H1 (cell line): Measurements from ENCODE around the gene CWC27. TPM values are rescaled to one million over a fixed set of nuclear protein-coding genes. Genes with fewer than 3 reads are reported as not detected.

ENCODE experiments used
- ASH2L ChIP-seq: fragments of 200-600, 300-600 bp; sonication (generic); IDR thresholded peaks from one replicate; pipeline ENCODE4 v1.7.1; 2017; ENCODE audit warnings: low read length
- CHD2 ChIP-seq: IDR thresholded peaks from 2 replicates; pipeline ENCODE4 v1.6.1; 2012; ENCODE audit warnings: low read length, improper control_type of control experiment
- EZH2 ChIP-seq: fragments of 200-600 bp; sonication (generic); IDR thresholded peaks from 2 replicates; pipeline ENCODE4 v1.7.1; 2012; ENCODE audit warnings: low read depth, mild to moderate bottlenecking, moderate library complexity, low read length, inconsistent platforms; ENCODE audit not compliant: severe bottlenecking
- JUND ChIP-seq: IDR thresholded peaks from 2 replicates; pipeline ENCODE4 v1.6.1; 2011; ENCODE audit warnings: mild to moderate bottlenecking, improper control_type of control experiment, low read length
- KDM4A ChIP-seq: IDR thresholded peaks from one replicate; pipeline ENCODE4 v1.7.1; 2012; ENCODE audit warnings: low read depth, mild to moderate bottlenecking, moderate library complexity, low read length, inconsistent platforms; ENCODE audit not compliant: severe bottlenecking
- SAP30 ChIP-seq: fragments of 300-600 bp; sonication (generic); IDR thresholded peaks from 2 replicates; pipeline ENCODE4 v1.7.1; 2012; ENCODE audit warnings: low read length, moderate library complexity, mild to moderate bottlenecking, inconsistent platforms; ENCODE audit not compliant: insufficient read depth, insufficient replicate concordance
- SIRT6 ChIP-seq: IDR thresholded peaks from one replicate; pipeline ENCODE4 v1.7.1; 2012; ENCODE audit warnings: low read length, inconsistent platforms
- TEAD4 ChIP-seq: IDR thresholded peaks from 2 replicates; pipeline ENCODE4 v1.6.1; 2012; ENCODE audit warnings: low read depth, low read length, inconsistent platforms, mixed read lengths
- polyA plus RNA-seq, 7 experiments: library from polyadenylated mRNA; depleted of rRNA in 3 of 7; stranded (reverse) in 5 of 7; unstranded in 2 of 7; fragments of >200 nt in 5 of 7; fragments of 200-250 nt in 2 of 7; gene quantifications; 1 replicate in 5 of 7; 2 replicates in 1 of 7; 4 replicates in 1 of 7; pipeline versions ENCODE4 v1.2.1 to v1.2.3, GENCODE V29; 2011 to 2013; ENCODE audit warnings: missing spikeins in 2 of 7, mixed read lengths in 2 of 7
- total RNA-seq: library from RNA; stranded (reverse); fragmentation: NEBNext Ultra II Directional; extraction: Animal tissue kit (Norgen Biotek cat#: 25700); gene quantifications from 2 replicates; pipeline ENCODE4 v1.2.1, GENCODE V29; 2021
- TF ChIP-seq, protein P1 (sequence below): fragments of 300-600 bp; sonication (generic); IDR thresholded peaks from 2 replicates; pipeline ENCODE4 v1.7.1; 2012; ENCODE audit warnings: low read length, moderate library complexity, mild to moderate bottlenecking, inconsistent platforms; ENCODE audit not compliant: insufficient replicate concordance
- TF ChIP-seq, protein P2 (sequence below): IDR thresholded peaks from 2 replicates; pipeline ENCODE4 v1.6.1; 2011; ENCODE audit warnings: low read depth, mild to moderate bottlenecking, low read length; ENCODE audit not compliant: insufficient read depth

CWC27 gene
- total and polyA plus RNA-seq, 2 of the 8 experiments (the other 6 are each of a cell fraction or from before 2014, with no cell fraction given), result 24.9 to 43.4 TPM

GRCh38 chr5:65021527-65022226 is 252.9 kb downstream of the CWC27 start (continued):
- TF ChIP-seq, protein P1, sequence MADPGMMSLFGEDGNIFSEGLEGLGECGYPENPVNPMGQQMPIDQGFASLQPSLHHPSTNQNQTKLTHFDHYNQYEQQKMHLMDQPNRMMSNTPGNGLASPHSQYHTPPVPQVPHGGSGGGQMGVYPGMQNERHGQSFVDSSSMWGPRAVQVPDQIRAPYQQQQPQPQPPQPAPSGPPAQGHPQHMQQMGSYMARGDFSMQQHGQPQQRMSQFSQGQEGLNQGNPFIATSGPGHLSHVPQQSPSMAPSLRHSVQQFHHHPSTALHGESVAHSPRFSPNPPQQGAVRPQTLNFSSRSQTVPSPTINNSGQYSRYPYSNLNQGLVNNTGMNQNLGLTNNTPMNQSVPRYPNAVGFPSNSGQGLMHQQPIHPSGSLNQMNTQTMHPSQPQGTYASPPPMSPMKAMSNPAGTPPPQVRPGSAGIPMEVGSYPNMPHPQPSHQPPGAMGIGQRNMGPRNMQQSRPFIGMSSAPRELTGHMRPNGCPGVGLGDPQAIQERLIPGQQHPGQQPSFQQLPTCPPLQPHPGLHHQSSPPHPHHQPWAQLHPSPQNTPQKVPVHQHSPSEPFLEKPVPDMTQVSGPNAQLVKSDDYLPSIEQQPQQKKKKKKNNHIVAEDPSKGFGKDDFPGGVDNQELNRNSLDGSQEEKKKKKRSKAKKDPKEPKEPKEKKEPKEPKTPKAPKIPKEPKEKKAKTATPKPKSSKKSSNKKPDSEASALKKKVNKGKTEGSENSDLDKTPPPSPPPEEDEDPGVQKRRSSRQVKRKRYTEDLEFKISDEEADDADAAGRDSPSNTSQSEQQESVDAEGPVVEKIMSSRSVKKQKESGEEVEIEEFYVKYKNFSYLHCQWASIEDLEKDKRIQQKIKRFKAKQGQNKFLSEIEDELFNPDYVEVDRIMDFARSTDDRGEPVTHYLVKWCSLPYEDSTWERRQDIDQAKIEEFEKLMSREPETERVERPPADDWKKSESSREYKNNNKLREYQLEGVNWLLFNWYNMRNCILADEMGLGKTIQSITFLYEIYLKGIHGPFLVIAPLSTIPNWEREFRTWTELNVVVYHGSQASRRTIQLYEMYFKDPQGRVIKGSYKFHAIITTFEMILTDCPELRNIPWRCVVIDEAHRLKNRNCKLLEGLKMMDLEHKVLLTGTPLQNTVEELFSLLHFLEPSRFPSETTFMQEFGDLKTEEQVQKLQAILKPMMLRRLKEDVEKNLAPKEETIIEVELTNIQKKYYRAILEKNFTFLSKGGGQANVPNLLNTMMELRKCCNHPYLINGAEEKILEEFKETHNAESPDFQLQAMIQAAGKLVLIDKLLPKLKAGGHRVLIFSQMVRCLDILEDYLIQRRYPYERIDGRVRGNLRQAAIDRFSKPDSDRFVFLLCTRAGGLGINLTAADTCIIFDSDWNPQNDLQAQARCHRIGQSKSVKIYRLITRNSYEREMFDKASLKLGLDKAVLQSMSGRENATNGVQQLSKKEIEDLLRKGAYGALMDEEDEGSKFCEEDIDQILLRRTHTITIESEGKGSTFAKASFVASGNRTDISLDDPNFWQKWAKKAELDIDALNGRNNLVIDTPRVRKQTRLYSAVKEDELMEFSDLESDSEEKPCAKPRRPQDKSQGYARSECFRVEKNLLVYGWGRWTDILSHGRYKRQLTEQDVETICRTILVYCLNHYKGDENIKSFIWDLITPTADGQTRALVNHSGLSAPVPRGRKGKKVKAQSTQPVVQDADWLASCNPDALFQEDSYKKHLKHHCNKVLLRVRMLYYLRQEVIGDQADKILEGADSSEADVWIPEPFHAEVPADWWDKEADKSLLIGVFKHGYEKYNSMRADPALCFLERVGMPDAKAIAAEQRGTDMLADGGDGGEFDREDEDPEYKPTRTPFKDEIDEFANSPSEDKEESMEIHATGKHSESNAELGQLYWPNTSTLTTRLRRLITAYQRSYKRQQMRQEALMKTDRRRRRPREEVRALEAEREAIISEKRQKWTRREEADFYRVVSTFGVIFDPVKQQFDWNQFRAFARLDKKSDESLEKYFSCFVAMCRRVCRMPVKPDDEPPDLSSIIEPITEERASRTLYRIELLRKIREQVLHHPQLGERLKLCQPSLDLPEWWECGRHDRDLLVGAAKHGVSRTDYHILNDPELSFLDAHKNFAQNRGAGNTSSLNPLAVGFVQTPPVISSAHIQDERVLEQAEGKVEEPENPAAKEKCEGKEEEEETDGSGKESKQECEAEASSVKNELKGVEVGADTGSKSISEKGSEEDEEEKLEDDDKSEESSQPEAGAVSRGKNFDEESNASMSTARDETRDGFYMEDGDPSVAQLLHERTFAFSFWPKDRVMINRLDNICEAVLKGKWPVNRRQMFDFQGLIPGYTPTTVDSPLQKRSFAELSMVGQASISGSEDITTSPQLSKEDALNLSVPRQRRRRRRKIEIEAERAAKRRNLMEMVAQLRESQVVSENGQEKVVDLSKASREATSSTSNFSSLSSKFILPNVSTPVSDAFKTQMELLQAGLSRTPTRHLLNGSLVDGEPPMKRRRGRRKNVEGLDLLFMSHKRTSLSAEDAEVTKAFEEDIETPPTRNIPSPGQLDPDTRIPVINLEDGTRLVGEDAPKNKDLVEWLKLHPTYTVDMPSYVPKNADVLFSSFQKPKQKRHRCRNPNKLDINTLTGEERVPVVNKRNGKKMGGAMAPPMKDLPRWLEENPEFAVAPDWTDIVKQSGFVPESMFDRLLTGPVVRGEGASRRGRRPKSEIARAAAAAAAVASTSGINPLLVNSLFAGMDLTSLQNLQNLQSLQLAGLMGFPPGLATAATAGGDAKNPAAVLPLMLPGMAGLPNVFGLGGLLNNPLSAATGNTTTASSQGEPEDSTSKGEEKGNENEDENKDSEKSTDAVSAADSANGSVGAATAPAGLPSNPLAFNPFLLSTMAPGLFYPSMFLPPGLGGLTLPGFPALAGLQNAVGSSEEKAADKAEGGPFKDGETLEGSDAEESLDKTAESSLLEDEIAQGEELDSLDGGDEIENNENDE, result no peak
- TF ChIP-seq EZH2 (no peak), TEAD4 (no peak), ASH2L (no peak), KDM4A (no peak), JUND (no peak), SAP30 (no peak), SIRT6 (no peak), CHD2 (no peak)
- TF ChIP-seq, protein P2, sequence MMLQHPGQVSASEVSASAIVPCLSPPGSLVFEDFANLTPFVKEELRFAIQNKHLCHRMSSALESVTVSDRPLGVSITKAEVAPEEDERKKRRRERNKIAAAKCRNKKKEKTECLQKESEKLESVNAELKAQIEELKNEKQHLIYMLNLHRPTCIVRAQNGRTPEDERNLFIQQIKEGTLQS, result no peak
